Osteoblast (primary cell): ENCODE data around the gene EXOG. TPM values are rescaled to one million over a fixed set of nuclear protein-coding genes. Genes with fewer than 3 reads are reported as not detected.

Experiments
- DNase-seq: peaks from one replicate; pipeline ENCODE4 v3.0.0; 2011; ENCODE audit warnings: low spot score, mixed read lengths; ENCODE audit not compliant: insufficient read length; ENCODE audit errors: missing footprints
- H2AFZ ChIP-seq: 2 replicates; pipeline ENCODE4 v1.6.0; 2011; ENCODE audit warnings: mild to moderate bottlenecking, low read length
- H3K27ac ChIP-seq: 2 replicates; pipeline ENCODE4 v1.5.1; 2011; ENCODE audit warnings: mild to moderate bottlenecking, low read depth, low read length, moderate library complexity
- H3K27me3 ChIP-seq: 2 replicates; pipeline ENCODE4 v1.6.0; 2012; ENCODE audit warnings: mild to moderate bottlenecking, control low read depth, inconsistent platforms, low read length, moderate library complexity; ENCODE audit not compliant: insufficient read depth
- H3K36me3 ChIP-seq: 2 replicates; pipeline ENCODE4 v1.5.1; 2011; ENCODE audit warnings: mild to moderate bottlenecking, low read length, control low read depth, moderate library complexity; ENCODE audit not compliant: insufficient read depth
- H3K4me1 ChIP-seq: 2 replicates; pipeline ENCODE4 v1.5.1; 2011; ENCODE audit warnings: mild to moderate bottlenecking, low read length, control low read depth, moderate library complexity; ENCODE audit not compliant: insufficient read depth
- H3K4me2 ChIP-seq: 2 replicates; pipeline ENCODE4 v1.6.0; 2011; ENCODE audit warnings: mild to moderate bottlenecking, low read length; ENCODE audit not compliant: insufficient read depth
- H3K4me3 ChIP-seq: fragments of 200-600 bp; sonication (generic); 3 replicates; pipeline ENCODE4 v1.5.1; 2012; ENCODE audit warnings: mild to moderate bottlenecking, low read length, inconsistent platforms; ENCODE audit not compliant: insufficient read depth
- H3K79me2 ChIP-seq: 2 replicates; pipeline ENCODE4 v1.6.0; 2012; ENCODE audit warnings: mild to moderate bottlenecking, low read length, control low read depth, inconsistent platforms; ENCODE audit not compliant: insufficient read depth
- H3K9me3 ChIP-seq: 2 replicates; pipeline ENCODE4 v1.5.1; 2011; ENCODE audit warnings: low read depth, low read length, control low read depth
- H4K20me1 ChIP-seq: 2 replicates; pipeline ENCODE4 v1.6.0; 2012; ENCODE audit warnings: mild to moderate bottlenecking, low read length, control low read depth; ENCODE audit not compliant: insufficient read depth
- total RNA-seq: library from RNA; depleted of rRNA; stranded (reverse); fragments of >200 nt; gene quantifications from 2 replicates; pipeline ENCODE4 v1.2.3, GENCODE V29; 2012
- TF ChIP-seq, protein P1 (sequence below): IDR thresholded peaks from 2 replicates; pipeline ENCODE4 v1.5.1; 2011; ENCODE audit warnings: mild to moderate bottlenecking, low read depth, low read length, moderate library complexity; ENCODE audit errors: extremely low read depth

Gene EXOG
- total RNA-seq, 1 donor: 14.5 TPM

DNA sequence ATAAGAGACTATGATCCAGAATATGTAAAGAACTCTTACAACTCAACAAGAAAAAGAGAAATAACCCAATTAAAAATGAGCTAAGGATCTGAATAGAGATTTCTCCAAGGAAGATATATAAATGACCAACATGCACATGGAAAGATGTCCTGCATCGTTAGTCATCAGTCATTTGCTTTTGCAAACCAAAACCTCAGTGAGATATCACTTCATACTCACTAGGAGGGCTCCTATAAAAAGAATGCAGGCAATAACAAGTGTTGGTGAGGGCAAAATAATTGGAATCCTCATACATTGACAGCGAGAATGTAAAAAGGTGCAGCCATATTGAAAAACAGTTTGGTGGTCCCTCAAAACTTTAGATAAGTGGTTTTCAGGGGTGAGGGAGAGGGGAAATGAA lies 56.9 kb downstream of the EXOG start:
- Histone ChIP-seq H3K9me3 (no peaks in the 10 kb centered on the region), H3K4me3 (no peak overlapping the region), H3K79me2 (no peaks in the 10 kb centered on the region), H4K20me1 (no peaks in the 10 kb centered on the region), H3K4me2 (no peak overlapping the region), H3K36me3 (no peaks in the 10 kb centered on the region), H2AFZ (no peak overlapping the region), H3K27me3 (peaks cover 5% of the 10 kb centered on the region), H3K4me1 (no peaks in the 10 kb centered on the region), H3K27ac (no peak overlapping the region)
- DNase-seq: no peak
- TF ChIP-seq, protein P1, sequence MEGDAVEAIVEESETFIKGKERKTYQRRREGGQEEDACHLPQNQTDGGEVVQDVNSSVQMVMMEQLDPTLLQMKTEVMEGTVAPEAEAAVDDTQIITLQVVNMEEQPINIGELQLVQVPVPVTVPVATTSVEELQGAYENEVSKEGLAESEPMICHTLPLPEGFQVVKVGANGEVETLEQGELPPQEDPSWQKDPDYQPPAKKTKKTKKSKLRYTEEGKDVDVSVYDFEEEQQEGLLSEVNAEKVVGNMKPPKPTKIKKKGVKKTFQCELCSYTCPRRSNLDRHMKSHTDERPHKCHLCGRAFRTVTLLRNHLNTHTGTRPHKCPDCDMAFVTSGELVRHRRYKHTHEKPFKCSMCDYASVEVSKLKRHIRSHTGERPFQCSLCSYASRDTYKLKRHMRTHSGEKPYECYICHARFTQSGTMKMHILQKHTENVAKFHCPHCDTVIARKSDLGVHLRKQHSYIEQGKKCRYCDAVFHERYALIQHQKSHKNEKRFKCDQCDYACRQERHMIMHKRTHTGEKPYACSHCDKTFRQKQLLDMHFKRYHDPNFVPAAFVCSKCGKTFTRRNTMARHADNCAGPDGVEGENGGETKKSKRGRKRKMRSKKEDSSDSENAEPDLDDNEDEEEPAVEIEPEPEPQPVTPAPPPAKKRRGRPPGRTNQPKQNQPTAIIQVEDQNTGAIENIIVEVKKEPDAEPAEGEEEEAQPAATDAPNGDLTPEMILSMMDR: no peak

- TF ChIP-seq, protein P1: no peak
- H3K9me3 ChIP-seq: no peaks in the 10 kb centered on the region
- H3K27me3 ChIP-seq: no peaks in the 10 kb centered on the region
- no peak overlapping the region for H3K4me3 ChIP-seq
- no peak overlapping the region for H2AFZ ChIP-seq
- H3K4me2 ChIP-seq: no peak overlapping the region
- H3K36me3 ChIP-seq: no peaks in the 10 kb centered on the region
- H3K4me1 ChIP-seq: no peaks in the 10 kb centered on the region
- DNase-seq: no peak
- H3K79me2 ChIP-seq: no peaks in the 10 kb centered on the region
- H4K20me1 ChIP-seq: no peaks in the 10 kb centered on the region
- H3K27ac ChIP-seq: no peak overlapping the region
These were observed 58.1 kb downstream of the EXOG start for GRCh38 chr3:38554127-38554827.

GRCh38 chr3:38555149-38555840 lies 59.2 kb downstream of the EXOG start:
- no peaks in the 10 kb centered on the region for H3K9me3 ChIP-seq
- no peaks in the 10 kb centered on the region for H3K36me3 ChIP-seq
- no peak overlapping the region for H3K4me3 ChIP-seq
- no peaks in the 10 kb centered on the region for H3K27me3 ChIP-seq
- TF ChIP-seq, protein P1: no peak
- H3K4me2 ChIP-seq: no peak overlapping the region
- H3K79me2 ChIP-seq: no peaks in the 10 kb centered on the region
- H3K27ac ChIP-seq: no peak overlapping the region
- H4K20me1 ChIP-seq: no peaks in the 10 kb centered on the region
- DNase-seq: no peak
- no peak overlapping the region for H2AFZ ChIP-seq
- no peaks in the 10 kb centered on the region for H3K4me1 ChIP-seq

DNA sequence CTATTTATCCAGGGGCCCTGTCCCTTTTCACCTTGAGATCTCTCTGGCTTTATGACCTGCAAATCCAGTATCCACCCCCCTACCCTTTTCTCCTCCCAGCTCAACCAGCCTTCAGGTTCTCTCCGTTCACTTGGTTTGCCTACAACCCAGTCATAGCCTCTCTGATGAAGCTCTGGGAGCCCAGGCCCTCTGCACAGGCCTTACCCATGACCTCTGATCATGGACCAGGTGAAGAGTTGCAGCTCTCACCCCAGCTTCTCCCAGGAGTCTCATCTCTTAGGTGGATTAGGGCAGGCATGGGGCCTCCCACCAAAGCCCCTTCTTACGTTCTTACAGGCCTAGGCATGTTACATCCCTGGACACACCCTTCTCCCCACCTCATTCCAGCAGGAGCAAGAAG lies 59.8 kb downstream of the EXOG start:
- Histone ChIP-seq H3K9me3 (no peaks in the 10 kb centered on the region), H2AFZ (no peak overlapping the region), H3K27ac (no peak overlapping the region), H3K27me3 (no peaks in the 10 kb centered on the region), H4K20me1 (no peaks in the 10 kb centered on the region), H3K4me1 (no peaks in the 10 kb centered on the region), H3K4me2 (no peak overlapping the region), H3K36me3 (no peaks in the 10 kb centered on the region), H3K79me2 (no peaks in the 10 kb centered on the region), H3K4me3 (no peak overlapping the region)
- DNase-seq: no peak
- TF ChIP-seq, protein P1: no peak
